ENCODE data around the gene CD34. TPM values are rescaled to one million over a fixed set of nuclear protein-coding genes. Genes with fewer than 3 reads are reported as not detected.

Gene CD34
- total RNA-seq, 1 experiment from 2014 or later = 0.35 TPM

GRCh38 chr1:207857447-207857846 lies 53.5 kb downstream of the CD34 start:
- Histone ChIP-seq H3K9me3 (ENCODE audit: control insufficient read depth, low read depth, low read length) (no peaks in the 10 kb centered on the region), H3K27me3 (ENCODE audit: insufficient read depth, low read length) (no peaks in the 10 kb centered on the region), H4K20me1 (ENCODE audit: control insufficient read depth, insufficient read depth, insufficient read length) (no peaks in the 10 kb centered on the region), H3K27ac (ENCODE audit: insufficient read length, low read depth, low read length) (no peak overlapping the region), H2BK5ac (ENCODE audit: insufficient read length, low read length) (no peak overlapping the region), H2BK15ac (ENCODE audit: low read depth, low read length) (no peak overlapping the region), H2AFZ (ENCODE audit: low read length) (no peak overlapping the region), H3T11ph (ENCODE audit: low read length) (no peak overlapping the region), H3K79me2 (ENCODE audit: insufficient read depth, low read length) (no peaks in the 10 kb centered on the region), H2AK5ac (ENCODE audit: insufficient read length, low read length) (no peak overlapping the region), H4K8ac (replicated peaks; ENCODE audit: insufficient read length, low read depth, low read length) (no peak overlapping the region), H3K18ac (ENCODE audit: insufficient read length, low read depth, low read length) (no peak overlapping the region), H2BK12ac (ENCODE audit: insufficient read length, low read depth, low read length) (no peak overlapping the region), H3K56ac (ENCODE audit: insufficient read length, low read depth, low read length) (no peak overlapping the region), H3K14ac (ENCODE audit: insufficient read depth, low read length) (no peak overlapping the region), H2BK20ac (ENCODE audit: low read depth, low read length, poor library complexity, severe bottlenecking) (no peak overlapping the region), H3K4me1 (ENCODE audit: insufficient read depth, low read length) (peaks cover 5% of the 10 kb centered on the region; the same call in 1 of the 2 replicates), H3K23me2 (ENCODE audit: insufficient read length, low read depth, low read length, poor library complexity, severe bottlenecking) (no peaks in the 10 kb centered on the region), H3K79me1 (ENCODE audit: insufficient read depth, low read depth, low read length, poor library complexity, severe bottlenecking) (no peaks in the 10 kb centered on the region), H3K23ac (ENCODE audit: insufficient read length, low read depth, low read length) (no peak overlapping the region), H4K91ac (ENCODE audit: insufficient read length, low read depth, low read length) (no peak overlapping the region), H4K5ac (ENCODE audit: insufficient read length, low read depth, low read length) (no peak overlapping the region), H2BK120ac (ENCODE audit: low read depth, low read length, poor library complexity, severe bottlenecking) (no peak overlapping the region), H3K9ac (ENCODE audit: extremely low read depth, insufficient read length, low read length) (no peak overlapping the region), H3K4me2 (ENCODE audit: insufficient read depth, insufficient read length, low read length) (no peak overlapping the region), H3K4ac (ENCODE audit: low read depth, low read length) (no peak overlapping the region)
- no peaks in the 10 kb centered on the region for H3K9me3 Mint-ChIP-seq
- TF ChIP-seq CTCF (conservative IDR thresholded peaks at IDR 0.05) = no peak
- no peaks in the 10 kb centered on the region for H3K27me3 Mint-ChIP-seq (ENCODE audit: low read depth)
- H3K27ac Mint-ChIP-seq = no peak overlapping the region
- no CpG with 5 or more reads among the region's 7 CpGs for WGBS (ENCODE audit: extremely low coverage, insufficient read length, low lambda C conversion rate)
- no peak overlapping the region for H3K4me3 Mint-ChIP-seq
- H3K4me1 Mint-ChIP-seq = peaks cover 6 to 8% of the 10 kb centered on the region in 2 experiments; a peak in 3 of 4 replicates
- no peak for DNase-seq
- no peaks in the 10 kb centered on the region; a peak in 1 of 7 replicates for H3K36me3 Mint-ChIP-seq (ENCODE audit: insufficient read depth in 1 of 3, low read depth in 3 of 3)

Measured in H9 (cell line).